HepG2 (cell line): ENCODE results near the gene GPC4. TPM values are rescaled to one million over a fixed set of nuclear protein-coding genes. Genes with fewer than 3 reads are reported as not detected.

ENCODE experiments used
- ATAC-seq: fragments of 200-7000 bp; cut with Tn5 transposase; 3 replicates; pipeline ENCODE4 v1.9.1; 2020; ENCODE audit warnings: mild to moderate bottlenecking, moderate library complexity
- BruUV-seq: library from RNA; stranded (reverse); fragments of 400-500 nt; replicated peaks from 2 replicates; lab custom pipeline; 2021; lab: Mats Ljungman, UMichigan
- CTCF ChIA-PET: fragments of 300-600 bp; formaldehyde crosslinking; extraction: SDS; loops from one replicate; lab custom pipeline; 2021; ENCODE audit warnings: low total read pairs, inconsistent platforms, low intra/inter-chr PET ratio; lab: Yijun Ruan, JAX
- POLR2A ChIA-PET: fragments of 350-600 bp; sonication (Branson Sonifier 250); formaldehyde crosslinking; loops from one replicate; lab custom pipeline; 2020; ENCODE audit warnings: antibody characterized with exemption, inconsistent platforms; lab: Yijun Ruan, JAX
- DNase-seq: peaks from one replicate; pipeline ENCODE4 v3.0.0-alpha.2; 2015; ENCODE audit warnings: low spot score
- FAIRE-seq: peaks from 3 replicates; lab custom pipeline; 2011; peaks lifted over from hg19 to GRCh38; lab: Jason Lieb, UNC
- H2AFZ ChIP-seq: one replicate; pipeline ENCODE4 v1.6.1; 2011; ENCODE audit warnings: low read length, inconsistent platforms
- H3K27ac ChIP-seq: fragments of 300-600 bp; 3 replicates; pipeline ENCODE4 v1.8.0; 2011; ENCODE audit warnings: mixed run types, mild to moderate bottlenecking, mixed read lengths, low read length, inconsistent platforms; ENCODE audit not compliant: insufficient read depth; ENCODE audit errors: extremely low read length
- H3K27me3 ChIP-seq, 2 experiments: fragments of 200-600 bp in 1 of 2; 2 replicates in 1 of 2; 3 replicates in 1 of 2; pipeline versions ENCODE4 v1.6.0 to v1.8.0; 2011; ENCODE audit warnings: low read length in 2 of 2, mild to moderate bottlenecking in 2 of 2, moderate library complexity in 2 of 2, inconsistent platforms in 1 of 2; ENCODE audit not compliant: insufficient read depth in 2 of 2, control insufficient read depth in 1 of 2
- H3K36me3 ChIP-seq, 2 experiments: fragments of 200-600 bp in 1 of 2; replicated peaks in 1 of 2; 2 replicates in 1 of 2; 3 replicates in 1 of 2; pipeline versions ENCODE4 v1.5.1 to v1.8.0; 2011; ENCODE audit warnings: low read length in 2 of 2, inconsistent platforms in 1 of 2; ENCODE audit not compliant: insufficient read depth in 2 of 2, control insufficient read depth in 1 of 2
- H3K4me1 ChIP-seq: 2 replicates; pipeline ENCODE4 v1.5.1; 2012; ENCODE audit warnings: low read length, inconsistent platforms; ENCODE audit not compliant: insufficient read depth
- H3K4me2 ChIP-seq: 2 replicates; pipeline ENCODE4 v1.6.0; 2011; ENCODE audit warnings: low read depth, low read length, inconsistent platforms
- H3K4me3 ChIP-seq, 3 experiments: fragments of 200-600 bp in 1 of 3; sonication (generic), shearing (Covaris generic) in 1 of 3; replicated peaks in 1 of 3; 2 replicates each; pipeline ENCODE4 v1.5.1; 2011 to 2016; ENCODE audit warnings: low read length in 3 of 3, inconsistent platforms in 2 of 3, low read depth in 2 of 3, mild to moderate bottlenecking in 2 of 3, control low read depth in 1 of 3, mixed read lengths in 1 of 3; ENCODE audit not compliant: insufficient read depth in 1 of 3
- H3K79me2 ChIP-seq: one replicate; pipeline ENCODE4 v1.6.1; 2011; ENCODE audit warnings: low read length, inconsistent platforms; ENCODE audit not compliant: insufficient read depth
- H3K9ac ChIP-seq: 2 replicates; pipeline ENCODE4 v1.6.0; 2011; ENCODE audit warnings: mild to moderate bottlenecking, low read depth, low read length, inconsistent platforms; ENCODE audit not compliant: insufficient read depth
- H3K9me3 ChIP-seq: 2 replicates; pipeline ENCODE4 v1.5.1; 2012; ENCODE audit warnings: mild to moderate bottlenecking, low read length
- H4K20me1 ChIP-seq: 2 replicates; pipeline ENCODE4 v1.6.0; 2011; ENCODE audit warnings: inconsistent platforms, mild to moderate bottlenecking, low read length, moderate library complexity; ENCODE audit not compliant: insufficient read depth
- BCLAF1 ChIP-seq: fragments of 450-650 bp; IDR thresholded peaks from 2 replicates; pipeline ENCODE4 v1.6.1; 2017; ENCODE audit warnings: mild to moderate bottlenecking
- NONO ChIP-seq, 2 experiments: fragments of 450-650 bp in 1 of 2; sonication (generic) in 1 of 2; formaldehyde crosslinking in 1 of 2; IDR thresholded peaks in 1 of 2; conservative IDR thresholded peaks in 1 of 2; 2 replicates each; pipeline versions ENCODE4 v1.6.1 to v1.8.0; 2017 to 2022; ENCODE audit warnings: mild to moderate bottlenecking in 1 of 2, missing genetic modification reagents in 1 of 2, moderate library complexity in 1 of 2
- RAD51 ChIP-seq: fragments of 450-650 bp; IDR thresholded peaks from 2 replicates; pipeline ENCODE4 v1.6.1; 2016; ENCODE audit warnings: borderline replicate concordance
- SMAD1 ChIP-seq: sonication (generic); formaldehyde crosslinking; IDR thresholded peaks from 2 replicates; pipeline ENCODE4 v1.4.0; 2020; ENCODE audit warnings: missing genetic modification reagents, low read depth, mild to moderate bottlenecking, borderline replicate concordance
- SNAPC4 ChIP-seq: sonication (generic); formaldehyde crosslinking; IDR thresholded peaks from 2 replicates; pipeline ENCODE4 v1.4.0; 2020; ENCODE audit warnings: mild to moderate bottlenecking, missing genetic modification reagents
- THAP7 ChIP-seq: sonication (generic); formaldehyde crosslinking; IDR thresholded peaks from 2 replicates; pipeline ENCODE4 v1.8.1; 2023; ENCODE audit warnings: mild to moderate bottlenecking, missing genetic modification reagents
- ZNF143 ChIP-seq: sonication (generic); formaldehyde crosslinking; IDR thresholded peaks from 2 replicates; pipeline ENCODE4 v1.4.0; 2020; ENCODE audit warnings: missing genetic modification reagents
- ZNF710 ChIP-seq: sonication (generic); formaldehyde crosslinking; IDR thresholded peaks from 2 replicates; pipeline ENCODE4 v1.5.0; 2020; ENCODE audit warnings: mild to moderate bottlenecking, missing genetic modification reagents, borderline replicate concordance
- WGBS: methylation state at CpG from one replicate; pipeline ENCODE4 v1.1.6; 2017; ENCODE audit warnings: low lambda C conversion rate; 5-methylcytosine and 5-hydroxymethylcytosine counted together
- in situ Hi-C: cut with HindIII; loops from 2 replicates; pipeline ENCODE4 v1.10.0; 2017; ENCODE audit warnings: low pct_unique_long_range_greater_than_20kb; ENCODE audit not compliant: extremely low pct_ligation_motif_present
- intact Hi-C: fragments of 100-400 bp; cut with micrococcal nuclease; formaldehyde crosslinking; loops from one replicate; pipeline ENCODE4 v1.10.0; 2022; ENCODE audit not compliant: unreplicated experiment
- polyA plus RNA-seq, 8 experiments: library from polyadenylated mRNA; depleted of rRNA in 3 of 8; stranded (reverse) in 7 of 8; unstranded in 1 of 8; fragments of >200 nt; fragmentation: Illumina TruSeq in 4 of 8; extraction: Trizol in 4 of 8; gene quantifications; 2 replicates each; pipeline versions ENCODE4 v1.2.1 to v1.2.3, GENCODE V29; 2011 to 2016; ENCODE audit warnings: low read depth in 4 of 8, missing spikeins in 1 of 8, mixed read lengths in 1 of 8; ENCODE audit not compliant: insufficient read depth in 1 of 8
- total RNA-seq, 5 experiments: library from RNA; depleted of rRNA; stranded (reverse); fragments of >200 nt; fragmentation: Illumina TruSeq; extraction: Trizol; gene quantifications; 2 replicates each; pipeline ENCODE4 v1.2.3, GENCODE V29; 2016; ENCODE audit warnings: low read depth in 1 of 5
- TF ChIP-seq, protein P1 (sequence below), 2 experiments: sonication (generic) in 1 of 2; formaldehyde crosslinking in 1 of 2; IDR thresholded peaks; 2 replicates each; pipeline versions ENCODE4 v1.4.0 to v1.6.1; 2018 to 2020; ENCODE audit warnings: missing genetic modification reagents in 2 of 2, borderline replicate concordance in 1 of 2, low read depth in 1 of 2, mild to moderate bottlenecking in 1 of 2, missing biosample characterization in 1 of 2

GPC4 gene
- total and polyA plus RNA-seq, 2 of the 13 experiments (the other 11 are each of a cell fraction or from before 2014, with no cell fraction given), result 0.29 to 0.38 TPM

DNA sequence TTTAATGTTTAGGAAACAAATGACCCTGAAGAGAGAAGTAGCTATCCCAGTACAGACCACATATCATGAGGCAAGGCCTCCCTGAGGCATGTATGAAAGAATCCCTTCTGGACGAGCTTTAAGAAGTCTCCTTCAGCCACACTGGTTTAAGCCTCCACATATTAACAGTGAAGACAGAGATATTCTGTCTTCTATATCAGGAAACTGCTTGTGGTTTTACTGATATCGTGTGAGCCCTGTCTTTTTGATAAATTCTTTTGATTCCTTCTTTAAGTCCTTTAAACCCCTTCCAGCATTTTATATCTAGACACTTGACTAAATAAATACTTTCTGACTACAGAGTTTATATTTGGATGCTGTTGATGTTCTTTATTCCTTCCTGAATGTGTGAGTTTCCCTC lies 45.9 kb upstream of the GPC4 start:
- 7% methylated on average over 1 of the region's 2 CpGs for WGBS

More for the DNA sequence above, 45.9 kb upstream of the GPC4 start:
- CTCF ChIA-PET, result no interaction called here
- H3K79me2 ChIP-seq, result no peaks in the 10 kb centered on the region
- TF ChIP-seq SNAPC4 (CRISPR knock-in tag) (no peak), BCLAF1 (no peak), RAD51 (no peak), ZNF710 (no peak), THAP7 (CRISPR knock-in tag) (no peak), ZNF143 (CRISPR knock-in tag) (no peak), SMAD1 (CRISPR knock-in tag) (no peak), NONO (IDR thresholded peaks at IDR 0.05) (no peak), NONO (CRISPR knock-in tag; conservative IDR thresholded peaks at IDR 0.05) (no peak)
- TF ChIP-seq, protein P1, sequence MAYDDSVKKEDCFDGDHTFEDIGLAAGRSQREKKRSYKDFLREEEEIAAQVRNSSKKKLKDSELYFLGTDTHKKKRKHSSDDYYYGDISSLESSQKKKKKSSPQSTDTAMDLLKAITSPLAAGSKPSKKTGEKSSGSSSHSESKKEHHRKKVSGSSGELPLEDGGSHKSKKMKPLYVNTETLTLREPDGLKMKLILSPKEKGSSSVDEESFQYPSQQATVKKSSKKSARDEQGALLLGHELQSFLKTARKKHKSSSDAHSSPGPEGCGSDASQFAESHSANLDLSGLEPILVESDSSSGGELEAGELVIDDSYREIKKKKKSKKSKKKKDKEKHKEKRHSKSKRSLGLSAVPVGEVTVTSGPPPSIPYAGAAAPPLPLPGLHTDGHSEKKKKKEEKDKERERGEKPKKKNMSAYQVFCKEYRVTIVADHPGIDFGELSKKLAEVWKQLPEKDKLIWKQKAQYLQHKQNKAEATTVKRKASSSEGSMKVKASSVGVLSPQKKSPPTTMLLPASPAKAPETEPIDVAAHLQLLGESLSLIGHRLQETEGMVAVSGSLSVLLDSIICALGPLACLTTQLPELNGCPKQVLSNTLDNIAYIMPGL (CRISPR knock-in tag; IDR thresholded peaks at IDR 0.05; ENCODE audit: borderline replicate concordance in 1 of 2, low read depth in 1 of 2), result no peak
- no peak for FAIRE-seq
- no peaks in the 10 kb centered on the region for H3K36me3 ChIP-seq
- H3K4me1 ChIP-seq, result no peaks in the 10 kb centered on the region
- ATAC-seq, result no peak
- H3K4me2 ChIP-seq, result no peak overlapping the region
- H3K4me3 ChIP-seq, result no peak overlapping the region
- H3K27me3 ChIP-seq, result no peaks in the 10 kb centered on the region
- intact Hi-C loops (no loop called here), in situ Hi-C loops (no loop called here)
- H3K27ac ChIP-seq, result no peak overlapping the region
- no peaks in the 10 kb centered on the region for H4K20me1 ChIP-seq
- no peak overlapping the region for H3K9ac ChIP-seq
- no peak for DNase-seq
- H2AFZ ChIP-seq, result no peak overlapping the region
- H3K9me3 ChIP-seq, result no peaks in the 10 kb centered on the region
- no TSS peak for BruUV-seq
- POLR2A ChIA-PET, result no interaction called here
